Measurements from ENCODE around the gene BCAS3. TPM values are rescaled to one million over a fixed set of nuclear protein-coding genes. Genes with fewer than 3 reads are reported as not detected.

Gene BCAS3
- total RNA-seq, 1 donor from 2014 or later: 38.1 TPM

- H3K9me3 Mint-ChIP-seq (ENCODE audit: unreplicated experiment): no peaks in the 10 kb centered on the region
- peaks cover 4% of the 10 kb centered on the region for H3K4me1 Mint-ChIP-seq (ENCODE audit: unreplicated experiment)
- H3K36me3 Mint-ChIP-seq (ENCODE audit: low read depth, unreplicated experiment): peaks cover 14% of the 10 kb centered on the region
- H3K4me3 Mint-ChIP-seq (ENCODE audit: unreplicated experiment): no peak overlapping the region
- no peak overlapping the region for H3K27ac Mint-ChIP-seq (ENCODE audit: unreplicated experiment)
- no peak for TF ChIP-seq CTCF (IDR thresholded peaks at IDR 0.05; ENCODE audit: unreplicated experiment)
- DNase-seq (ENCODE audit: low spot score): no peak
- H3K27me3 Mint-ChIP-seq (ENCODE audit: unreplicated experiment): peaks cover 4% of the 10 kb centered on the region
Measured at GRCh38 chr17:61167075-61167474, 489.4 kb downstream of the BCAS3 start.

GRCh38 chr17:61168506-61168905 is 490.9 kb downstream of the BCAS3 start:
- no peak for TF ChIP-seq CTCF (IDR thresholded peaks at IDR 0.05; ENCODE audit: unreplicated experiment)
- H3K27me3 Mint-ChIP-seq (ENCODE audit: unreplicated experiment): peaks cover 4% of the 10 kb centered on the region
- H3K4me3 Mint-ChIP-seq (ENCODE audit: unreplicated experiment): no peak overlapping the region
- no peak for DNase-seq (ENCODE audit: low spot score)
- H3K9me3 Mint-ChIP-seq (ENCODE audit: unreplicated experiment): no peaks in the 10 kb centered on the region
- H3K4me1 Mint-ChIP-seq (ENCODE audit: unreplicated experiment): peaks cover 4% of the 10 kb centered on the region
- H3K27ac Mint-ChIP-seq (ENCODE audit: unreplicated experiment): no peak overlapping the region
- H3K36me3 Mint-ChIP-seq (ENCODE audit: low read depth, unreplicated experiment): peaks cover 14% of the 10 kb centered on the region

GRCh38 chr17:61174310-61174709 is 496.7 kb downstream of the BCAS3 start:
- Mint-ChIP-seq H3K36me3 (ENCODE audit: low read depth, unreplicated experiment) (peaks cover 5% of the 10 kb centered on the region), H3K9me3 (ENCODE audit: unreplicated experiment) (no peaks in the 10 kb centered on the region), H3K4me1 (ENCODE audit: unreplicated experiment) (peaks cover 7% of the 10 kb centered on the region), H3K4me3 (ENCODE audit: unreplicated experiment) (no peak overlapping the region), H3K27ac (ENCODE audit: unreplicated experiment) (no peak overlapping the region), H3K27me3 (ENCODE audit: unreplicated experiment) (peaks cover 3% of the 10 kb centered on the region)
- TF ChIP-seq CTCF (IDR thresholded peaks at IDR 0.05; ENCODE audit: unreplicated experiment): no peak
- no peak for DNase-seq (ENCODE audit: low spot score)

GRCh38 chr17:61175298-61176142 is 497.9 kb downstream of the BCAS3 start:
- DNase-seq (ENCODE audit: low spot score): no peak

More at GRCh38 chr17:61175298-61176142, 497.9 kb downstream of the BCAS3 start:
- no peak overlapping the region for H3K4me3 Mint-ChIP-seq (ENCODE audit: unreplicated experiment)
- H3K9me3 Mint-ChIP-seq (ENCODE audit: unreplicated experiment): no peaks in the 10 kb centered on the region
- TF ChIP-seq CTCF (IDR thresholded peaks at IDR 0.05; ENCODE audit: unreplicated experiment): no peak
- H3K36me3 Mint-ChIP-seq (ENCODE audit: low read depth, unreplicated experiment): peaks cover 5% of the 10 kb centered on the region
- H3K27ac Mint-ChIP-seq (ENCODE audit: unreplicated experiment): no peak overlapping the region
- H3K4me1 Mint-ChIP-seq (ENCODE audit: unreplicated experiment): peaks cover 6% of the 10 kb centered on the region
- peaks cover 3% of the 10 kb centered on the region for H3K27me3 Mint-ChIP-seq (ENCODE audit: unreplicated experiment)
